WTC11 (cell line): ENCODE measurements around the gene CPT2. TPM values are rescaled to one million over a fixed set of nuclear protein-coding genes. Genes with fewer than 3 reads are reported as not detected.

Experiments used
- ATAC-seq: fragments of 200-7000 bp; cut with Tn5 transposase; 2 replicates; pipeline ENCODE4 v1.10.0; 2021; ENCODE audit warnings: mild to moderate bottlenecking, moderate library complexity
- CTCF ChIA-PET: fragments of 300-600 bp; sonication (Branson Sonifier 250); formaldehyde crosslinking; loops from one replicate; lab custom pipeline; 2021; ENCODE audit warnings: antibody characterized with exemption; lab: Charles Lee
- POLR2A ChIA-PET: fragments of 350-600 bp; sonication (Branson Sonifier 250); formaldehyde crosslinking; loops from one replicate; lab custom pipeline; 2021; ENCODE audit warnings: antibody characterized with exemption; lab: Charles Lee
- DNase-seq: peaks from one replicate; pipeline ENCODE4 v3.0.0; 2021; ENCODE audit warnings: low spot score
- H3K27ac Mint-ChIP-seq: 2 replicates; pipeline ENCODE4 v1.8.0; 2021; ENCODE audit warnings: mixed read lengths
- H3K27me3 Mint-ChIP-seq: 2 replicates; pipeline ENCODE4 v1.8.0; 2021; ENCODE audit warnings: low read depth, mild to moderate bottlenecking, moderate library complexity, mixed read lengths
- H3K36me3 Mint-ChIP-seq: 2 replicates; pipeline ENCODE4 v1.8.0; 2021; ENCODE audit warnings: mixed read lengths
- H3K4me1 Mint-ChIP-seq: 2 replicates; pipeline ENCODE4 v1.8.0; 2022; ENCODE audit warnings: mixed read lengths
- H3K4me3 Mint-ChIP-seq: 2 replicates; pipeline ENCODE4 v1.8.0; 2021; ENCODE audit warnings: mild to moderate bottlenecking, moderate library complexity, mixed read lengths
- H3K9me3 Mint-ChIP-seq: 2 replicates; pipeline ENCODE4 v1.8.0; 2021; ENCODE audit warnings: mixed read lengths
- AR ChIP-seq: fragments of 250-450 bp; sonication (Bioruptor Pico); IDR thresholded peaks from 2 replicates; pipeline ENCODE4 v1.9.0; 2021; ENCODE audit warnings: mild to moderate bottlenecking
- ARID4B ChIP-seq: sonication (generic); formaldehyde crosslinking; IDR thresholded peaks from 2 replicates; pipeline ENCODE4 v1.8.0; 2023; ENCODE audit warnings: missing genetic modification reagents, mild to moderate bottlenecking, borderline replicate concordance
- ATF1 ChIP-seq: sonication (generic); formaldehyde crosslinking; IDR thresholded peaks from 2 replicates; pipeline ENCODE4 v1.8.1; 2023; ENCODE audit warnings: mild to moderate bottlenecking, moderate library complexity, missing genetic modification reagents
- E2F4 ChIP-seq: sonication (generic); formaldehyde crosslinking; IDR thresholded peaks from 2 replicates; pipeline ENCODE4 v1.8.1; 2022; ENCODE audit warnings: low read depth, mild to moderate bottlenecking, moderate library complexity, missing genetic modification reagents, borderline replicate concordance
- EMX1 ChIP-seq: fragments of 250-450 bp; sonication (Bioruptor Pico); IDR thresholded peaks from 2 replicates; pipeline ENCODE4 v1.8.0; 2021; ENCODE audit warnings: mild to moderate bottlenecking
- FOXP1 ChIP-seq: sonication (generic); formaldehyde crosslinking; IDR thresholded peaks from 2 replicates; pipeline ENCODE4 v1.8.0; 2022; ENCODE audit warnings: missing genetic modification reagents, mild to moderate bottlenecking, moderate library complexity, borderline replicate concordance
- JUN ChIP-seq: sonication (generic); formaldehyde crosslinking; IDR thresholded peaks from 2 replicates; pipeline ENCODE4 v1.8.0; 2023; ENCODE audit warnings: mild to moderate bottlenecking, missing genetic modification reagents
- KAT7 ChIP-seq: sonication (generic); formaldehyde crosslinking; IDR thresholded peaks from 2 replicates; pipeline ENCODE4 v1.8.1; 2023; ENCODE audit warnings: missing genetic modification reagents, mild to moderate bottlenecking, borderline replicate concordance
- NFE2L1 ChIP-seq: sonication (generic); formaldehyde crosslinking; IDR thresholded peaks from 2 replicates; pipeline ENCODE4 v1.8.1; 2023; ENCODE audit warnings: missing genetic modification reagents
- NR2C2 ChIP-seq: sonication (generic); formaldehyde crosslinking; IDR thresholded peaks from 2 replicates; pipeline ENCODE4 v1.8.0; 2022; ENCODE audit warnings: mild to moderate bottlenecking, missing genetic modification reagents
- OVOL2 ChIP-seq: fragments of 250-450 bp; sonication (Bioruptor Pico); IDR thresholded peaks from 2 replicates; pipeline ENCODE4 v1.9.0; 2021; ENCODE audit warnings: mild to moderate bottlenecking, borderline replicate concordance
- ZNF232 ChIP-seq: sonication (generic); formaldehyde crosslinking; IDR thresholded peaks from 2 replicates; pipeline ENCODE4 v1.8.0; 2022; ENCODE audit warnings: mild to moderate bottlenecking, missing genetic modification reagents
- ZNF396 ChIP-seq: fragments of 250-450 bp; sonication (Bioruptor Pico); IDR thresholded peaks from 2 replicates; pipeline ENCODE4 v1.8.0; 2021; ENCODE audit warnings: mild to moderate bottlenecking, moderate library complexity, borderline replicate concordance
- ZNF416 ChIP-seq: fragments of 250-450 bp; sonication (Bioruptor Pico); IDR thresholded peaks from 2 replicates; pipeline ENCODE4 v1.9.0; 2021; ENCODE audit warnings: mild to moderate bottlenecking, inconsistent platforms
- ZNF671 ChIP-seq: fragments of 250-450 bp; sonication (Bioruptor Pico); IDR thresholded peaks from 2 replicates; pipeline ENCODE4 v1.8.0; 2021; ENCODE audit warnings: mild to moderate bottlenecking
- total RNA-seq: library from RNA; stranded (reverse); gene quantifications from 3 replicates; pipeline ENCODE4 v1.2.3, GENCODE V29; 2021
- TF ChIP-seq, protein P1 (sequence below): sonication (generic); formaldehyde crosslinking; IDR thresholded peaks from 2 replicates; pipeline ENCODE4 v1.8.0; 2022; ENCODE audit warnings: mild to moderate bottlenecking, missing genetic modification reagents
- TF ChIP-seq, protein P2 (sequence below): fragments of 250-450 bp; sonication (Bioruptor Pico); IDR thresholded peaks from 2 replicates; pipeline ENCODE4 v1.9.0; 2021; ENCODE audit warnings: moderate library complexity, mild to moderate bottlenecking, inconsistent platforms, borderline replicate concordance
- TF ChIP-seq, protein P3 (sequence below): fragments of 250-450 bp; sonication (Bioruptor Pico); conservative IDR thresholded peaks from 2 replicates; pipeline ENCODE4 v1.9.0; 2021; ENCODE audit warnings: mild to moderate bottlenecking
- TF ChIP-seq, protein P4 (sequence below): sonication (generic); formaldehyde crosslinking; conservative IDR thresholded peaks from 2 replicates; pipeline ENCODE4 v1.8.1; 2023; ENCODE audit warnings: mild to moderate bottlenecking, low read depth, missing genetic modification reagents, moderate library complexity
- TF ChIP-seq, protein P5 (sequence below): fragments of 250-450 bp; sonication (Bioruptor Pico); IDR thresholded peaks from 2 replicates; pipeline ENCODE4 v1.8.0; 2021; ENCODE audit warnings: mild to moderate bottlenecking

Gene CPT2
- total RNA-seq, 1 experiment from 2014 or later, result 33.7 TPM

DNA sequence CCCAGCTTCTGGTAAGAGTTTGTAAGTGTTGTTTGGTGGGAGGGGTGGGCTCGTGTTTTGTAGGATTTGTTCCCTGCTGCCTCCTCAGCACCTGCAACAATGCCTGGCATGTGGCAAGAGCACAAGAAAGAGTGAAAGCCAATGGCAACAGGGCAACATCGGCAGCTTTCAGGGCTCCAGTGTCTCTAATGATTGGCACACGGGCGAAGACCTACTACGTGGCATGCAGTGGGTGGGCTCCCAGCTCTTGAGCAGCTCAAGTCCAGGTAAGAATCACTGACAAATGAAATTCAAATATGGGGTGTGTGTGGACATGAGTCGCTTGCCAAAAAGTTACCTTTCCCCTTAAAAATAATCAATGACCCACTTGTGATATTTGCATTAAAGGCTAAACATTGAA lies 30.3 kb upstream of the CPT2 start:
- Mint-ChIP-seq H3K36me3 (no peaks in the 10 kb centered on the region), H3K27me3 (no peaks in the 10 kb centered on the region; the same call in none of the 2 replicates), H3K27ac (no peak overlapping the region), H3K4me3 (no peak overlapping the region), H3K9me3 (no peaks in the 10 kb centered on the region), H3K4me1 (peaks cover 26% of the 10 kb centered on the region)
- ChIA-PET CTCF (interaction anchor here (1.8 kb wide), 2 partner anchors 16 to 78 kb away, joined by 7 read pairs; no protein-coding TSS in a partner anchor), POLR2A (no interaction called here)
- ATAC-seq, result no peak
- TF ChIP-seq, protein P1, sequence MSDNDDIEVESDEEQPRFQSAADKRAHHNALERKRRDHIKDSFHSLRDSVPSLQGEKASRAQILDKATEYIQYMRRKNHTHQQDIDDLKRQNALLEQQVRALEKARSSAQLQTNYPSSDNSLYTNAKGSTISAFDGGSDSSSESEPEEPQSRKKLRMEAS (CRISPR knock-in tag), result no peak
- TF ChIP-seq EMX1 (CRISPR knock-in tag) (no peak), KAT7 (CRISPR knock-in tag) (no peak), ZNF232 (CRISPR knock-in tag) (no peak), ARID4B (no peak), ZNF416 (CRISPR knock-in tag) (no peak), E2F4 (CRISPR knock-in tag) (no peak), OVOL2 (CRISPR knock-in tag) (no peak), NR2C2 (no peak), ZNF671 (CRISPR knock-in tag) (no peak), ATF1 (CRISPR knock-in tag) (no peak), FOXP1 (CRISPR knock-in tag) (no peak), ZNF396 (no peak), JUN (CRISPR knock-in tag) (no peak), NFE2L1 (no peak), AR (CRISPR knock-in tag) (no peak)
- TF ChIP-seq, protein P2, sequence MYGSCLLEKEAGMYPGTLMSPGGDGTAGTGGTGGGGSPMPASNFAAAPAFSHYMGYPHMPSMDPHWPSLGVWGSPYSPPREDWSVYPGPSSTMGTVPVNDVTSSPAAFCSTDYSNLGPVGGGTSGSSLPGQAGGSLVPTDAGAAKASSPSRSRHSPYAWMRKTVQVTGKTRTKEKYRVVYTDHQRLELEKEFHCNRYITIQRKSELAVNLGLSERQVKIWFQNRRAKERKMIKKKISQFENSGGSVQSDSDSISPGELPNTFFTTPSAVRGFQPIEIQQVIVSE, result no peak
- TF ChIP-seq, protein P3, sequence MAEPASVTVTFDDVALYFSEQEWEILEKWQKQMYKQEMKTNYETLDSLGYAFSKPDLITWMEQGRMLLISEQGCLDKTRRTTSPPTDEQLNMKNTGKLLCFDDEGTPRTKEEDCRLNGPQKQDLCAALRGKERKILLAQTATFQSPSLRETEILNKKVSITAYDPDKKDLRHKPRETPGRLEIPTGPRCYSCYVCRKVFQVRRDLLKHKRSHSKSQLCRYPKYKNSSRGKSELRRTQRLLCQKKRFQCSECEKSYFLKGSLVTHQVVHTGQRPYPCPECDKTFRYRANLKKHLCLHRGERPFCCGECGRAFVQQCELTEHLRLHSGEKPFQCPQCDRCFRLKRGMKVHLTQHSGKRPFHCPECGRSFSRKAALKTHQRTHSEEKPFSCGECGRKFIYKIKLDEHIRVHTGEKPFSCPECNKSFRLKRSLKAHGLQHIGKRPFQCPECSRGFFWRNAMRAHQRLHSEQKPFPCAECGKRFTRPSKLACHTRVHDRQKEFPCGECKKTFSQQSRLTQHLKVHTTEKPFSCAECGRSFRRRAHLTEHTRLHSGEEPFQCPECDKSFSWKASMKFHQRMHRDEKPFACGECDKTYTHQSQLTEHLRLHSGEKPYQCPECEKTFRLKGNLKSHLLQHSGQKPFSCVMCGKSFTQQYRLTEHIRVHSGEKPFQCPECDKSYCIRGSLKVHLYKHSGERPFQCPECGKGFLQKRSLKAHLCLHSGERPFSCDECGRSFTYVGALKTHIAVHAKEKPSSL (CRISPR knock-in tag), result no peak
- TF ChIP-seq, protein P4, sequence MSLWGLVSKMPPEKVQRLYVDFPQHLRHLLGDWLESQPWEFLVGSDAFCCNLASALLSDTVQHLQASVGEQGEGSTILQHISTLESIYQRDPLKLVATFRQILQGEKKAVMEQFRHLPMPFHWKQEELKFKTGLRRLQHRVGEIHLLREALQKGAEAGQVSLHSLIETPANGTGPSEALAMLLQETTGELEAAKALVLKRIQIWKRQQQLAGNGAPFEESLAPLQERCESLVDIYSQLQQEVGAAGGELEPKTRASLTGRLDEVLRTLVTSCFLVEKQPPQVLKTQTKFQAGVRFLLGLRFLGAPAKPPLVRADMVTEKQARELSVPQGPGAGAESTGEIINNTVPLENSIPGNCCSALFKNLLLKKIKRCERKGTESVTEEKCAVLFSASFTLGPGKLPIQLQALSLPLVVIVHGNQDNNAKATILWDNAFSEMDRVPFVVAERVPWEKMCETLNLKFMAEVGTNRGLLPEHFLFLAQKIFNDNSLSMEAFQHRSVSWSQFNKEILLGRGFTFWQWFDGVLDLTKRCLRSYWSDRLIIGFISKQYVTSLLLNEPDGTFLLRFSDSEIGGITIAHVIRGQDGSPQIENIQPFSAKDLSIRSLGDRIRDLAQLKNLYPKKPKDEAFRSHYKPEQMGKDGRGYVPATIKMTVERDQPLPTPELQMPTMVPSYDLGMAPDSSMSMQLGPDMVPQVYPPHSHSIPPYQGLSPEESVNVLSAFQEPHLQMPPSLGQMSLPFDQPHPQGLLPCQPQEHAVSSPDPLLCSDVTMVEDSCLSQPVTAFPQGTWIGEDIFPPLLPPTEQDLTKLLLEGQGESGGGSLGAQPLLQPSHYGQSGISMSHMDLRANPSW (CRISPR knock-in tag), result no peak
- TF ChIP-seq, protein P5, sequence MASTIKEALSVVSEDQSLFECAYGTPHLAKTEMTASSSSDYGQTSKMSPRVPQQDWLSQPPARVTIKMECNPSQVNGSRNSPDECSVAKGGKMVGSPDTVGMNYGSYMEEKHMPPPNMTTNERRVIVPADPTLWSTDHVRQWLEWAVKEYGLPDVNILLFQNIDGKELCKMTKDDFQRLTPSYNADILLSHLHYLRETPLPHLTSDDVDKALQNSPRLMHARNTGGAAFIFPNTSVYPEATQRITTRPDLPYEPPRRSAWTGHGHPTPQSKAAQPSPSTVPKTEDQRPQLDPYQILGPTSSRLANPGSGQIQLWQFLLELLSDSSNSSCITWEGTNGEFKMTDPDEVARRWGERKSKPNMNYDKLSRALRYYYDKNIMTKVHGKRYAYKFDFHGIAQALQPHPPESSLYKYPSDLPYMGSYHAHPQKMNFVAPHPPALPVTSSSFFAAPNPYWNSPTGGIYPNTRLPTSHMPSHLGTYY (CRISPR knock-in tag), result no peak
- no peak for DNase-seq
